KBM-7 (cell line): ENCODE results near the gene LPP.
"Not testable (repeated sequence)": the region's sequence is repeated elsewhere in the genome, so short reads cannot be mapped to it uniquely, and the experiment has no call there.

Source experiments
- DNase-seq: peaks from one replicate; pipeline ENCODE4 v3.0.0-alpha.2; 2015
- in situ Hi-C: fragments of 300-500 bp; cut with MboI; formaldehyde crosslinking; loops from 2 replicates; pipeline ENCODE4 v1.14.3; 2020; ENCODE audit warnings: low sequenced_read_pairs, low pct_unique_long_range_greater_than_20kb, mixed read lengths

The LPP gene

DNA sequence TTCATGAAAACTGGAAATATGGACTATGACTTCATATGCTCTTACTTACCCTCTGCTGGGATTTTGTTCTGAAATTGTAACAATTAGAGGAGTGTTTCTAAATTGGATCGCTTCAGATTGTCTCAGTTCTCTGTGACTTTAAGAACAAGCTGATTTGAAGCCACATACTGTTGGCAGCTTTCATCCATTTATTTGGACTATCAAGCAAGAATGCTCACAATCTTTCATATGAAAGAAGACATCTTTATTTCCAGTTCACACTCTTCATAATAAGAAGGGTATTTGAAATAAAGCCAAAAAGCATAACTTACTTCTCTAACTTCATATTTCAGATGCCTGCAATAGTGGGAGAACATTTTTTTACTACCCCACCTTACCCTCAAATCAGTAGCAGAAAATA is 526.2 kb downstream of the LPP start:
- DNase-seq: no peak
- in situ Hi-C loops: no loop called here

DNA sequence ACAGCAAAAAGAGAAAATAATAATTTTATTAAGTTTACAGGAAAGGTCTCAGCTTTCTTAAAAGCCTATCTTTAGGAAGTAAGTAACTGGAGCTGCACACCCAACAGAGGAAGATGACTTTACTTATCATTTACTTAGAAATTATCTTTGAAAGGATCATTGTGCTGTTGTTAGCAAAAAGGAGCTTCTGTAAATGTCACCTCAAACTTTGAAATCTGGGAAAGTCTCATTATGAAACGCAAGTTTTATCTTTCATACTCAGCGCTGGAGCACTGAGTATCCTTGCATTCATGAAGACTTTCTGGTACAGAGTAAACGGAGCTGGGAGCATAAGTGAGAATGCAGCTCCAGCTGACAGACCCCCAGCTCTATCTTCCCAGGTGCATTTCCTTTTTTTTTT is 526.6 kb downstream of the LPP start:
- DNase-seq: no peak
- in situ Hi-C loops: no loop called here

DNA sequence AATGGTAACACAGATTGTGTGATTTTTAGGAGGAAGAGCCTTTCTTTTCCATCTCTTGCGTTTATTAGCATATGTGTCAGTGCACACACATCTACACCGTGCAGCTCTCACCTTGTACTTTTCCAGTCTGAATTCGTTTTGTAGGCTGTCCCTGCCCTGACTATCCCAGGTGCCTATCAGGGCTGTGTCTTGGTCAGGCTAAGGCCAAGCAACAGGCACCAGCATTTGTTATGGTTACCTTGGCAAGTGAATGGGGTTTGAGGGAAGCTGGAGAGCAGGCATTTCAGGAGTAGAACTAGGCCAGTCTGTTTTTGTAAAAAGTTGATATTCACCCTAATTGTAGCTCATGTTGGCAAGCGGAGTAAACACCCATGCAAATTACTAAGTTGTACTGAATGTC is 528.4 kb downstream of the LPP start:
- no peak for DNase-seq
- in situ Hi-C loops: no loop called here

DNA sequence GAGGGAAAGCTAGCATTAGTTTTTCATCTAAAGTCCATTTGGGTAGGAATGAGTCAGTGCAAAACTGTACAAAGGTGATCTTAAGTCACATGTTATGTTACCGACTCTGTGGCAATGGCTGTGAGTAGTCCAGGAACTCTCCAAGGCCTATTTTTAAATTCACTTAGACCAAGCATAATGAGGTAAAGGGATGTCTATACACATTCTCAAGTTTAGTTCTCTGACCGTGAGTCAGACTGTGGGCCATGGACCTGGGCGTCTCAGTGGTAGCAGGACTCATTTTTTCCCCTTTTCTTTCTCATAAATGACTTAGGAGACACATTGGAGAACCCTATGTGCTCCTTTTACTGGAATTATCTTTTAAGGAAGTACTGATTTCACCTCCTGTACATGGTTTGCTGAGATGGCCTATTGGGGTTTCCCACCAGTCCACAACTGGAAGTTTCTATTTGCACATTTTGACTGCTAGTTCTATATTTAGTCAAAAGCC is 529.1 kb downstream of the LPP start:
- in situ Hi-C loops: no loop called here
- DNase-seq: peak; percentile 16

DNA sequence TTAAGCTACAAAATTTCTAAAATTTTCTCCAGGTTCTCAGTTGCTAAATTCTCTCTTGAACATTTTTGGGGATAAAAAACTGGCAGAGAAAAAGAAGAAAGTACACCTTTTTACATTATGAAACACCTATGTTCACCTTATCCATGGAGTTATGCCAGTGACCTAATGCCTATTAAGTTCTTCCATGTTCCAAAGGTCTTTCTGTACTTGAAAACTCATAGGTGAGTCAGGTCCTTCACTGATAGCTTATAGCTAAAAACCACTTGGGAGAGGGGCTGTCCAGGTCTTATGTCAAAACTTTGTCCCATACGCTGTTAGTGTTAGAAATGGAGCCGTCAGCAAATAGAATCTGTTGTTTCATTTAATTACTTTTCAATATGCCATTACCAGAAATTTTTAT is 530.3 kb downstream of the LPP start:
- DNase-seq: no peak
- in situ Hi-C loops: no loop called here

DNA sequence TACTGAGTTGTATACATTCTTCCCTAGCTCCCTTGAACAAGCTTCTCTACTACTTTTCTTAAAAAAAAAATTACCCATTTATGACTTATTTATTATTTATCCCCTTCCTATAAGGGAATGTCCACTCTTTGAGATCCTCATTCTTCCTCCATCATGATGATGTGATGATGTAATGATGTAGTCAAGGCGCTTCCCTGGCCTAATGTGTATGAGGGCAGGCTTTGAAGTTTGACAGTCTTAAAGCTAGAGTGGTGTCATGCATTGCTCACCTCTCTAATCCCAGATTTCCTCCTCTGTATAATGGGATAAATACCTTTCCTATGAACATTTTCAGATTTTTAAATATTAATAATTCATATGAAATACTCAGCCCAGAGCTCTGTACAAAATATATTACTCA is 531.8 kb downstream of the LPP start:
- no peak for DNase-seq
- in situ Hi-C loops: no loop called here

DNA sequence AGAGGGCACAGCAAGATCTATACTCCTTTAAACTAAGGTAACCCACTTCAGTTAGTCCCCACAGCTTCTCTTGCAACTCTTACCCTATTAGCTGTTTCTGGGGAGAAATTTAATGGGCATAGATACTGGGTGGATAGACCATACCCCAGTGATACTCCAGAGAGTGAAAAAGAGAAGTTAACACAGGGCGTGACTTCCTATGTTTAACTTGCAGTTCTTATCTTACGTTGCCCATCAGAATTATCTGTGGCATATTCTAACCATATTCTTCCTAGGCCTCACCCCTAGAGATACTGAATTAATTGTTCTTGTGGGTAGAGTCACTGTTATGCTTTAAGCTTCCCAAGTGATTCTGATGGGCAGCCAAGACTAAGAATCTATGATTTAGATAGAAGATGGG is 532.4 kb downstream of the LPP start:
- in situ Hi-C loops: no loop called here
- DNase-seq: peak; percentile 71

DNA sequence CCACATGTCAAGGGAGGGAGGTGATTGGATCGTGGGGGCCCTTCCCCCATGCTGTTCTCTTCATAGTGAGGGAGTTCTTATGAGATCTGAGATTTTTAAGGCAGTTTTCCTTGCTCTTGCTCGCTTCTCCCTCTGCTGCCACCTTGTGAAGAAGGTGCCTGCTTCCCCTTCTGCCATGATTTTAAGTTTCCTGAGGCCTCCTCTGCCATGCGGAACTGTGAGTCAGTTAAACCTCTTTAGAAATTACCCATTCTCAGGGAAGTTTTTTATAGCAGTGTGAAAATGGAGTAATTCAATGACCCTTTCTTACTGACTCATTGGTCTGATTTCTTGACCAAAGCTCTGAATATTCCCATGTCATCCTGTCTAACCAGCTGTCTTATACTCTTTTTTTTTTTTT is 533.4 kb downstream of the LPP start:
- peak; percentile 44 for DNase-seq
- in situ Hi-C loops: no loop called here

GRCh38 chr3:188689101-188689574 is 535.2 kb downstream of the LPP start:
- DNase-seq: no peak
- in situ Hi-C loops: no loop called here

- in situ Hi-C loops: no loop called here
Measured at GRCh38 chr3:188690064-188690463, 536.1 kb downstream of the LPP start.

GRCh38 chr3:188691004-188691403 is 537.0 kb downstream of the LPP start:
- in situ Hi-C loops: no loop called here
- DNase-seq: no peak

More at GRCh38 chr3:188690064-188690463, 536.1 kb downstream of the LPP start:
- no peak for DNase-seq

DNA sequence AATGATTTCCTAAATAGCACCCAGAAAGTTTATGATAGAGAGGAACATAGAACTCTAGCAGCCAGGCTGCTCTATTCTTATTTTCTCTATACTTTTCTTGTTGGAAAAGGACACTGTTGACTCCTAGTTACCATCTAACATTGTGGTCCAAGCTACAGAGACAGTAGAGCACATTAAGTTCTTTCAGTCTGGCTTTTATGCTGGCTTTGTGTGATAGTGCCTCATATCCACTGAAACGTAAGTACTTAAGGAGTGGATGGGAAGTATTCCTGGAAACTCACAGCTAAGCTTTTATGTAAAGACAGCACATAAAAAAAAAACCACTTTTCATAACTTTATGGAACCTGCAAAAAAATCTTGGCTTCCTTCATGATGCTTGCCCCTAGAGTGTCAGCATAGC is 537.7 kb downstream of the LPP start:
- in situ Hi-C loops: no loop called here

GRCh38 chr3:188692700-188693099 is 538.7 kb downstream of the LPP start:
- DNase-seq: no peak
- in situ Hi-C loops: no loop called here

More for the DNA sequence above, 537.7 kb downstream of the LPP start:
- DNase-seq: no peak

- in situ Hi-C loops: no loop called here
Measured at GRCh38 chr3:188693435-188693834, 539.5 kb downstream of the LPP start.

DNA sequence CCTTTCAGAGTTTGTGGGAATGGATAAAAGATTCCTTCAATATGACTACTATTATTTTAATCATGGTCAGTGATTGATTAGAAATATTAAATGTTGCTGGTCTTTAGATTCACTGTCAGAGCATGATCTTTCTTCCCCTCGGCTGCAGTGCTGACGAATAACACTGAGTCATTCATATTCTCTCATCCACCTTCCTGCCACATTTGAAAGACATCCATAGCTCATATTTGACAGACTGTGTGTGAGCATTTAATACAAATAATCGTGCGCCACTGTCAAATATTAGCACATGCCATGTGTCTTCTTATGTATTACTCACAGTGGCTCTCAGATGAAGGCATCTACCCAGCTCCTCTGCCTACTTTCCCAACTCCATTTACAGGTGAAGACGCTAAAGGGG is 541.3 kb downstream of the LPP start:
- in situ Hi-C loops: no loop called here
- no peak for DNase-seq

More at GRCh38 chr3:188693435-188693834, 539.5 kb downstream of the LPP start:
- DNase-seq: no peak

DNA sequence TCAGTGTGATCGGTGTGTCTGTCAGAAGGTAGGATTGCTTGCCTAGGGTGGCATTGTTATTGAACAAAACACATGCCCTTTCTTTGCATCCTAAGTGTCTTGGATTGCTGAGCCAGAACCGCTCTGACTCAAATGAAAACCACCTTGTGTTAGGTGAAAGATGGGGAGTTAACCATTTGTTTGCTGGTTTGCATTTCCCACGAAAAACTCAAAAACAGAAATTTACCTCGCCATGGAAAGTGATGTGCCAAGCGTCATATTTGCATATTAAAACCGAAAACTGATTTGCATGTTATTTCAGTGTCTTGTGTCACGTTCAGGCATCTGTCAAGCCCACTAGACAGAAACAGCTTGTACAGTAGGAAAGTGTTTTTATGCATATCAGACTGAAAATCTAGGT is 543.2 kb downstream of the LPP start:
- in situ Hi-C loops: no loop called here
- DNase-seq: no peak

DNA sequence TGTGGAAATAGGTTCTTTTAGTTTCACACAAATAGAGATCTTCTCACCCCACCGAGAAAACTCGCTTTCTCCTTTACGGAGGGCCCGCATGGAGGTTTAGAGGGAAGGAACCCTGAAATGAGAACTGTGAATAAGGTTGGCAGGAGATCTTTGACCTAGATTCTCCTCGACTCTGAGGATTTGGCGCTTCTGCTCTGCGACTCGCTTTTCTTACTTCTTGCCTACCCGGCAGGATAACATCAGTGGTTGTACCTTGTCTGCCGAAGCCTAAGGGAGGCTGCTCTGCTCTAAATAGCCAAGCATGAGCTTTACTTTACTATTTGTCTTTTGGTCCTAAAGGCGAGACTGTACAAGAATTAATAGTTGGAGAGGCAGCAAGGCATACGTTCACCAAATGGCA is 544.5 kb downstream of the LPP start:
- no peak for DNase-seq
- in situ Hi-C loops: no loop called here

DNA sequence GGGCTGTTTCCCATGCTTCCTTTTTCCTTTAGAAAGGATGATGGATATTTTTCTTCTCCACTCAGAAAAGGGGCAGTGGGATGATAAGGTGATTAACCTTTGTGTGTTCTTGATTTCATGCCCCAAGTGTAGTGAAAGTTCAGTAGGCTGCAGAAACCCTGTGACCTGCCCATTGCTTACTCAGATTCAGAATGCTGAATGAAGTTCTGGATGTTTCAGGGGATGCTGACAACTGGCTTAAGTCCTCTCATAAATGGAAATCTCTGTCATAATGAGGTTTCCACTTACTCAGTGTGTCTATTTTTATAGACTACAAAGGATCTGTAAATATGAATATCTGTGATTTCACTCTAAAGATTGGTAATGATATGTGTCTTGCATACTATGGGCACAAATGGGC is 546.5 kb downstream of the LPP start:
- in situ Hi-C loops: no loop called here
- no peak for DNase-seq

DNA sequence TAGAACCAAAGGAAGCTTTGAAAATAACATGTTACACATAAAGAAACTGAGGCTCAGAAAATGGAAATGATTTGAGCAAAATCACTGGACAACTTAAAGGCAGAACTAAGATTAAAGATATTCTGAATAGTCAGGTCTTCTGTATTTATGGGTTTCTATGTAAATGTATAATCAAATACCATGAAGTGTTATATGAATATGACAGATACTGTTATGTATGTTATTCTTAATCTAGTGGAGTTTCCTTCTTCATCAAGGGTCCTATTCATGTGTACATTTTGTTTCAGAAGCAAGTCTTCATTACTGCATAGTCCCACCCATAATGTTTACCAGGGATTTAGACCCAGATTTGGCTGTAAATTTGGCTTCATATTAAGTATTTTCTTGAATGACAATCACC is 547.0 kb downstream of the LPP start:
- in situ Hi-C loops: no loop called here
- no peak for DNase-seq

- in situ Hi-C loops: no loop called here
- DNase-seq: peak; percentile 81
Measured at GRCh38 chr3:188701485-188701969, 547.6 kb downstream of the LPP start.

GRCh38 chr3:188702028-188702427 is 548.1 kb downstream of the LPP start:
- DNase-seq, in situ Hi-C loops: not testable (repeated sequence)

GRCh38 chr3:188706176-188706575 is 552.2 kb downstream of the LPP start:
- in situ Hi-C loops: no loop called here
- DNase-seq: no peak
